Coronary artery (tissue), 2 donors: ENCODE data around the gene HUNK.

ENCODE experiments used
- DNase-seq: peaks from one replicate; pipeline ENCODE4 v3.0.0-alpha.2; 2017; ENCODE audit warnings: low spot score
- H3K27ac ChIP-seq, 2 donors: fragments of 200-600 bp; sonication (generic); one replicate each; pipeline ENCODE4 v1.5.1; 2016 to 2019
- H3K4me3 ChIP-seq: fragments of 200-600 bp; sonication (generic); 2 replicates; pipeline ENCODE4 v1.5.1; 2016; ENCODE audit warnings: mild to moderate bottlenecking, moderate library complexity
- CTCF ChIP-seq: fragments of 200-600 bp; sonication (generic); IDR thresholded peaks from one replicate; pipeline ENCODE4 v1.5.1; 2019; ENCODE audit warnings: antibody characterized with exemption

Gene HUNK

GRCh38 chr21:32004291-32004690 is 131.5 kb downstream of the HUNK start:
- DNase-seq = no peak
- Histone ChIP-seq H3K4me3 (no peak overlapping the region), H3K27ac (no peak overlapping the region)
- no peak for TF ChIP-seq CTCF

GRCh38 chr21:32007456-32007855 is 134.6 kb downstream of the HUNK start:
- H3K4me3 ChIP-seq = no peak overlapping the region
- TF ChIP-seq CTCF = no peak
- no peak overlapping the region for H3K27ac ChIP-seq
- no peak for DNase-seq

- Histone ChIP-seq H3K27ac (no peak overlapping the region), H3K4me3 (no peak overlapping the region)
- DNase-seq = no peak
- TF ChIP-seq CTCF = no peak
Observed at GRCh38 chr21:32008714-32009113, 135.9 kb downstream of the HUNK start.

- TF ChIP-seq CTCF = no peak
- Histone ChIP-seq H3K27ac (no peak overlapping the region), H3K4me3 (no peak overlapping the region)
Observed at GRCh38 chr21:32009263-32009662, 136.4 kb downstream of the HUNK start.

GRCh38 chr21:32015461-32016139 is 142.8 kb downstream of the HUNK start:
- TF ChIP-seq CTCF = no peak
- H3K4me3 ChIP-seq = no peak overlapping the region
- DNase-seq = no peak
- no peak overlapping the region for H3K27ac ChIP-seq

More at GRCh38 chr21:32009263-32009662, 136.4 kb downstream of the HUNK start:
- no peak for DNase-seq

GRCh38 chr21:32018381-32018780 is 145.6 kb downstream of the HUNK start:
- Histone ChIP-seq H3K4me3 (no peak overlapping the region), H3K27ac (no peak overlapping the region)
- no peak for TF ChIP-seq CTCF
- no peak for DNase-seq

- TF ChIP-seq CTCF = no peak
- H3K27ac ChIP-seq = no peak overlapping the region
- no peak for DNase-seq
Observed at GRCh38 chr21:32020564-32020963, 147.7 kb downstream of the HUNK start.

More at GRCh38 chr21:32020564-32020963, 147.7 kb downstream of the HUNK start:
- no peak overlapping the region for H3K4me3 ChIP-seq
